Chondrocyte (in vitro differentiated cells): ENCODE results near the gene TMEM92. TPM values are rescaled to one million over a fixed set of nuclear protein-coding genes. Genes with fewer than 3 reads are reported as not detected.

Source experiments
- DNase-seq: peaks from one replicate; pipeline ENCODE4 v3.0.0; 2021; ENCODE audit warnings: mixed read lengths, low spot score
- H3K27ac Mint-ChIP-seq: one replicate; pipeline ENCODE4 v1.8.0; 2021; ENCODE audit warnings: mild to moderate bottlenecking, moderate library complexity, mixed read lengths; ENCODE audit not compliant: unreplicated experiment
- H3K27me3 Mint-ChIP-seq: 2 replicates; pipeline ENCODE4 v1.8.0; 2021; ENCODE audit warnings: low read depth, mixed read lengths
- H3K36me3 Mint-ChIP-seq: 2 replicates; pipeline ENCODE4 v1.8.0; 2021; ENCODE audit warnings: low read depth, mixed read lengths
- H3K4me1 Mint-ChIP-seq: 2 replicates; pipeline ENCODE4 v1.8.0; 2021; ENCODE audit warnings: low read depth, mild to moderate bottlenecking, mixed read lengths
- H3K4me3 Mint-ChIP-seq: one replicate; pipeline ENCODE4 v1.8.0; 2021; ENCODE audit warnings: mild to moderate bottlenecking, moderate library complexity, mixed read lengths; ENCODE audit not compliant: unreplicated experiment
- H3K9me3 Mint-ChIP-seq: 2 replicates; pipeline ENCODE4 v1.8.0; 2021; ENCODE audit warnings: low read depth, mixed read lengths
- total RNA-seq: library from RNA; stranded (reverse); gene quantifications from 3 replicates; pipeline ENCODE4 v1.2.1, GENCODE V29; 2021
- TF ChIP-seq, protein P1 (sequence below): fragments of 200-600 bp; sonication (generic); IDR thresholded peaks from 2 replicates; pipeline ENCODE4 v1.5.0; 2021; ENCODE audit warnings: antibody characterized with exemption, mild to moderate bottlenecking, moderate library complexity

TMEM92 gene
- total RNA-seq, 1 donor from 2014 or later, result 1.6 TPM

DNA sequence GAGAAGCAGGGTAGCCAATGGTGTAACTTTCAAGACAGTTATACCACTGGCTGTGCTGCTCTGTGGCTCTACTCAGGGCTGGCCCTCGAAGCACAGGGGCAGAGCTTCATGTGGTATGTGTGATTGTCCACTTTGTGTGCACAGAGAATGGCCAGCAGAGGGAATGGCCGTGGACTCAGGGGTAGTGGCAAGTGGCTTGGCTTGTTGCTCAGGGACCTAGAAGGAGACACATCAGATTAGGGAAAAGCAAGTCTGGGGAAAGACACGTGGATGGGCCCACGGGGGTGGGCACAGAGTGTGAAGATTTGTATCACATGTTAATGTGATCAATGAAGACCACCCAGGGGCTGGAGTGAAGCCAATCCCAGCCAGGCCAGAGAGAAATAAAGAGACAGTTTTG lies 51.6 kb downstream of the TMEM92 start:
- DNase-seq, result no peak
- Mint-ChIP-seq H3K4me1 (no peaks in the 10 kb centered on the region), H3K36me3 (no peaks in the 10 kb centered on the region), H3K27ac (no peak overlapping the region), H3K9me3 (no peaks in the 10 kb centered on the region), H3K27me3 (no peaks in the 10 kb centered on the region), H3K4me3 (no peak overlapping the region)
- TF ChIP-seq, protein P1, sequence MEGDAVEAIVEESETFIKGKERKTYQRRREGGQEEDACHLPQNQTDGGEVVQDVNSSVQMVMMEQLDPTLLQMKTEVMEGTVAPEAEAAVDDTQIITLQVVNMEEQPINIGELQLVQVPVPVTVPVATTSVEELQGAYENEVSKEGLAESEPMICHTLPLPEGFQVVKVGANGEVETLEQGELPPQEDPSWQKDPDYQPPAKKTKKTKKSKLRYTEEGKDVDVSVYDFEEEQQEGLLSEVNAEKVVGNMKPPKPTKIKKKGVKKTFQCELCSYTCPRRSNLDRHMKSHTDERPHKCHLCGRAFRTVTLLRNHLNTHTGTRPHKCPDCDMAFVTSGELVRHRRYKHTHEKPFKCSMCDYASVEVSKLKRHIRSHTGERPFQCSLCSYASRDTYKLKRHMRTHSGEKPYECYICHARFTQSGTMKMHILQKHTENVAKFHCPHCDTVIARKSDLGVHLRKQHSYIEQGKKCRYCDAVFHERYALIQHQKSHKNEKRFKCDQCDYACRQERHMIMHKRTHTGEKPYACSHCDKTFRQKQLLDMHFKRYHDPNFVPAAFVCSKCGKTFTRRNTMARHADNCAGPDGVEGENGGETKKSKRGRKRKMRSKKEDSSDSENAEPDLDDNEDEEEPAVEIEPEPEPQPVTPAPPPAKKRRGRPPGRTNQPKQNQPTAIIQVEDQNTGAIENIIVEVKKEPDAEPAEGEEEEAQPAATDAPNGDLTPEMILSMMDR, result no peak

DNA sequence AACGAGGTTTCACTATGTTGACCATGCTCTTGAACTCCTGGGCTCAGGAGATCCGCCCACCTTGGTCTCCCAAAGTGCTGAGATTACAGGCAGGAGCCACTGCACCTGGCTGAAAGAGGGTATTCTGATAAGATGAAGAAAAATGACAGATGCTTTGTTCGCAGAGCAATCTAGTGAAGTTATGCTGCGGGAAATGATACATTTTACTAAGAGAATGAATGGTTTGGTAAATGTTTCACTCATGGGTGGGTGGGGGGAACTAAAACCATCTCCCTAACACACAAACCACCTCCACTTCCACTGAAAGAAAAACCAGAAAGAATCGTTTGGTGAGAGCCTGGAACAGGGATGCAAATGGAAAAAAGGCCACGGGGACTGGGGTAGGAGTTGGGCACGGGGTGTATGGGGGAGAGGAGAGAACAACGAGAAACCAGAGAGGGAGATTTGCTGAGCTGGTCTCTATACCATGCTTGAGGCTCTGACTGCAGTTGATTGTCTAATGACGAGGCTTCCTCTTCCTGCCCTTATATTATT lies 52.6 kb downstream of the TMEM92 start:
- H3K9me3 Mint-ChIP-seq, result no peaks in the 10 kb centered on the region
- H3K4me1 Mint-ChIP-seq, result no peaks in the 10 kb centered on the region
- H3K27ac Mint-ChIP-seq, result no peak overlapping the region
- no peaks in the 10 kb centered on the region for H3K36me3 Mint-ChIP-seq
- H3K4me3 Mint-ChIP-seq, result no peak overlapping the region
- TF ChIP-seq, protein P1, result no peak
- H3K27me3 Mint-ChIP-seq, result no peaks in the 10 kb centered on the region
- no peak for DNase-seq

DNA sequence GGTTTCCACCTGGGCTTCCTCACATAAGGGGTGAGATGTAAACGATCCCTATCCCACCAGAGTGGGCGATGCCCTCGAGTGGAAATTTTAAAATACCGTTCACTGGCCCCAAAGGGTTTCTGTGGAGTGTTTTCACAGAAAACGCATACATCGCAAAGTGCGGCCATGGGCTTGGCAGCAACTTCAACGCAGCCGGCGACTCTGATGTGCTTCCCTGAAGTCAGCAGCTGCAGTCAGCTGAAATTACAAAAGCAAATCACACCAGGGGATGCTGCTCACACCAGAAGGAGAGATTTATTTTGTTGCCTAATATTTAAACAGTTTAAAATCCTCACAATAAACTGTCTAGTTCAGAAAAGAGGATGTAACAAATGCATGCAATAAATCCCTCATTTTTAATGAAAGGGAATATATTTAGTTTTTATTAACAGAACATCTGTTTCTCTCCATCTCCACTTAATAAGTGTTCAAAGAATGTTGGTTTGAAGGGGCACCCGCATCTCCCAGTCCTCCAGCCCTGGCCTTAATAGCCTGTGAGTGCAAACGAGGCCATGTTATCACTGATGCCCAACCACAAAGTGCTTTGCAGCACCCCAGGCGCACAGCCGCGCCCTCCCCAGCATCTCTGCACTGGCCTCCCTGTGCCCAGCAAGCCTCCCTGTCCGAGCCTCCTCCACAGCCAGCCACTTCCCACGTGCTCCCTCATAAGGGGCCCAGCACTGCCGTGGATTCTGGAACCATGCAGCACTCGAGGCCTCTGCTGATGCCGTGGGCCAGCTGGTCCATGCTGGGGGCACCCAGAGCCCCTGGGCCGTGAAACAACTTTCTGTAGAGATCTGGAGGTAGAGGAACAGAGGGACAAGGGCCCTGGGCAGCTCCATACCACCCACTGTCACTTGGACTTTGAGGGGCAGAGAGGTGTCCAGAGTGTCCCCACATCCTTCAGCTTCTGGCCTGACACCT lies 54.4 kb downstream of the TMEM92 start:
- H3K27ac Mint-ChIP-seq, result no peak overlapping the region
- no peaks in the 10 kb centered on the region for H3K9me3 Mint-ChIP-seq
- no peaks in the 10 kb centered on the region for H3K36me3 Mint-ChIP-seq
- TF ChIP-seq, protein P1, result no peak
- no peak overlapping the region for H3K4me3 Mint-ChIP-seq
- no peaks in the 10 kb centered on the region for H3K27me3 Mint-ChIP-seq
- no peak for DNase-seq
- H3K4me1 Mint-ChIP-seq, result peaks cover 5% of the 10 kb centered on the region

DNA sequence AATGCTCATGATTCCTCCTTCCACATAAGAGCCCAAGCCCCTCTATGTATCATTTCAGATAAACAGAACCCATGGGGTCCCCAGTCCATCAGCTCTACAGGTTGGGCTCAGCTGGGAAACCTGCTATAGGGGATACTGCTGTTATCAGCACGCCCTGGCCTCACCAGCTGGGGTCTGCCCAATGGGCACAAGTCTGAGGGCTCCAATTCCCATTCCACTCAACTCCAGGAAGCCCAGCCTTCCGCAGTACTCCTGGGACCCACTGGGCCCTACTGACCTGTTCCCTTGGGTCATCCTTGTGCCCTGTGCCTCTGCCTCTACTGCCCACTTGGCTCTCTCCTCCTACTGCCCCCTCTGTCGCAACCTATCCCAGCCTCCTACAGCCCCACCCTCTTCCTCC lies 55.5 kb downstream of the TMEM92 start:
- peaks cover 11% of the 10 kb centered on the region for H3K4me1 Mint-ChIP-seq
- H3K4me3 Mint-ChIP-seq, result no peak overlapping the region
- H3K36me3 Mint-ChIP-seq, result no peaks in the 10 kb centered on the region
- TF ChIP-seq, protein P1, result no peak
- H3K27me3 Mint-ChIP-seq, result no peaks in the 10 kb centered on the region
- DNase-seq, result no peak
- H3K9me3 Mint-ChIP-seq, result no peaks in the 10 kb centered on the region
- H3K27ac Mint-ChIP-seq, result no peak overlapping the region

DNA sequence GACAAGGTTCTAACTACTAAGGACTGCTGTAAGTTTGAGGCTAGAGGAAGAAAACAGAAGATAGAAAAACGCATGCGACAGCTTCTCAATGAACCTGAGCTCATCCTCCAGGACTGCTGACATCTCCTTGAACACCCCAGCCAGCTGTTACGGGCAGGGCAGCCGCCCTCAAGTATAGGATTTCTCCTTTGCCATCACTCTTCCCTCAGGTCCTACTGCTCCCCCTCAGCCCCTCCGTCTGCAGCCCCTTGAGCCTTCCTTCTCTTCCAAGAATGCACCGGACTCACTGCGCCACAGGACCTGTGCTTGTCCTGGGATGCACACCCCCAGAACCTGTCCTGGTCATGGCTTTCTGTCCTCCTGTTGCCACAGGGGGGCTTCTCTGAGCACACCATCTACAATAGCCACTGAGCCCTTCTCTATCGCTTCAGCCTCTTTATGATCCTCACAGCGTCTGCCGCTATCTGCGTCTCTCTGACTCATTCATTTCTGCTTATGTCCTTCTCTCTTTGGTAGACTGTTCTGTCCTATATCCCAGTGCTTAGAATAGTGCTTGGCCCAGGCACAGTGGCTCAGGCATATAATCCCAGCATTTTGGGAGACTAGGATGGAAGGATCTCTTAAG lies 56.0 kb downstream of the TMEM92 start:
- no peak for DNase-seq
- Mint-ChIP-seq H3K4me1 (peaks cover 11% of the 10 kb centered on the region), H3K27ac (no peak overlapping the region), H3K4me3 (no peak overlapping the region), H3K9me3 (no peaks in the 10 kb centered on the region), H3K36me3 (no peaks in the 10 kb centered on the region), H3K27me3 (no peaks in the 10 kb centered on the region)
- TF ChIP-seq, protein P1, result no peak
